ENCODE measurements around the gene SERPINB1.

GRCh38 chr6:2862712-2863181 is 21.1 kb upstream of the SERPINB1 start:
- TF ChIP-seq CTCF (IDR thresholded peaks at IDR 0.05), result no peak
- no peak for TF ChIP-seq POLR2A (IDR thresholded peaks at IDR 0.05)

All from esophagus squamous epithelium (tissue), 4 donors.